Left forelimb (tissue), 1 donor: ENCODE data around the gene SH3PXD2B.
"Not testable (repeated sequence)": the region's sequence is repeated elsewhere in the genome, so short reads cannot be mapped to it uniquely, and the experiment has no call there.

Experiments used
- DNase-seq: peaks from one replicate; pipeline ENCODE4 v3.0.0-alpha.2; 2018; ENCODE audit warnings: low spot score

The SH3PXD2B gene

GRCh38 chr5:172336676-172337285, 117.5 kb downstream of the SH3PXD2B start:
- DNase-seq: no peak

GRCh38 chr5:172336264-172336663, 118.1 kb downstream of the SH3PXD2B start:
- DNase-seq: no peak

GRCh38 chr5:172335721-172336120, 118.6 kb downstream of the SH3PXD2B start:
- DNase-seq: no peak

- no peak for DNase-seq
Observed at GRCh38 chr5:172334641-172335040, 119.7 kb downstream of the SH3PXD2B start.

- DNase-seq: no peak
Observed at GRCh38 chr5:172334196-172334595, 120.1 kb downstream of the SH3PXD2B start.

- not testable (repeated sequence) for DNase-seq
Observed at GRCh38 chr5:172326901-172327300, 127.4 kb downstream of the SH3PXD2B start.

GRCh38 chr5:172325452-172325851, 128.9 kb downstream of the SH3PXD2B start:
- no peak for DNase-seq

- DNase-seq: no peak
Observed at GRCh38 chr5:172322028-172322965, 132.0 kb downstream of the SH3PXD2B start.

- DNase-seq: no peak
Observed at GRCh38 chr5:172321593-172321992, 132.7 kb downstream of the SH3PXD2B start.

GRCh38 chr5:172319708-172320441, 134.4 kb downstream of the SH3PXD2B start:
- DNase-seq: no peak

GRCh38 chr5:172315587-172316493, 138.5 kb downstream of the SH3PXD2B start:
- DNase-seq: no peak

- DNase-seq: no peak
Observed at GRCh38 chr5:172313915-172314314, 140.4 kb downstream of the SH3PXD2B start.

- DNase-seq: no peak
Observed at GRCh38 chr5:172312286-172312685, 142.0 kb downstream of the SH3PXD2B start.

GRCh38 chr5:172311605-172312004, 142.7 kb downstream of the SH3PXD2B start:
- no peak for DNase-seq

- DNase-seq: no peak
Observed at GRCh38 chr5:172311026-172311425, 143.3 kb downstream of the SH3PXD2B start.

GRCh38 chr5:172305380-172305779, 148.9 kb downstream of the SH3PXD2B start:
- DNase-seq: no peak

GRCh38 chr5:172303572-172304335, 150.6 kb downstream of the SH3PXD2B start:
- no peak for DNase-seq

- DNase-seq: no peak
Observed at GRCh38 chr5:172303162-172303561, 151.2 kb downstream of the SH3PXD2B start.

- no peak for DNase-seq
Observed at GRCh38 chr5:172302047-172302710, 152.1 kb downstream of the SH3PXD2B start.

GRCh38 chr5:172299916-172300439, 154.3 kb downstream of the SH3PXD2B start:
- DNase-seq: no peak
